NB4 (cell line): ENCODE data around the gene CNKSR3.
"Not testable (repeated sequence)": the region's sequence is repeated elsewhere in the genome, so short reads cannot be mapped to it uniquely, and the experiment has no call there.

Experiments used
- DNase-seq: peaks from one replicate; pipeline ENCODE4 v3.0.0; 2010; ENCODE audit warnings: low read depth
- H3K4me3 ChIP-seq: one replicate; pipeline ENCODE4 v1.5.1; 2011; ENCODE audit warnings: mild to moderate bottlenecking, low read depth, low read length, moderate library complexity
- CTCF ChIP-seq: IDR thresholded peaks from one replicate; pipeline ENCODE4 v1.5.1; 2012; ENCODE audit warnings: low read depth, low read length
- MAX ChIP-seq: IDR thresholded peaks from 2 replicates; pipeline ENCODE4 v1.6.1; 2011; ENCODE audit warnings: low read depth, low read length
- MYC ChIP-seq: IDR thresholded peaks from 2 replicates; pipeline ENCODE4 v1.6.1; 2011; ENCODE audit warnings: low read depth, low read length
- POLR2A ChIP-seq: IDR thresholded peaks from 2 replicates; pipeline ENCODE4 v1.6.1; 2011; ENCODE audit warnings: mild to moderate bottlenecking; ENCODE audit not compliant: insufficient read length; ENCODE audit errors: extremely low read depth

Gene CNKSR3

GRCh38 chr6:154515826-154516225 lies 5.3 kb upstream of the CNKSR3 start:
- TF ChIP-seq MAX (no peak), CTCF (no peak), MYC (no peak), POLR2A (no peak)
- H3K4me3 ChIP-seq = no peak overlapping the region
- DNase-seq = no peak

- DNase-seq, H3K4me3 ChIP-seq: not testable (repeated sequence)
Measured at GRCh38 chr6:154515076-154515475, 4.6 kb upstream of the CNKSR3 start.

DNA sequence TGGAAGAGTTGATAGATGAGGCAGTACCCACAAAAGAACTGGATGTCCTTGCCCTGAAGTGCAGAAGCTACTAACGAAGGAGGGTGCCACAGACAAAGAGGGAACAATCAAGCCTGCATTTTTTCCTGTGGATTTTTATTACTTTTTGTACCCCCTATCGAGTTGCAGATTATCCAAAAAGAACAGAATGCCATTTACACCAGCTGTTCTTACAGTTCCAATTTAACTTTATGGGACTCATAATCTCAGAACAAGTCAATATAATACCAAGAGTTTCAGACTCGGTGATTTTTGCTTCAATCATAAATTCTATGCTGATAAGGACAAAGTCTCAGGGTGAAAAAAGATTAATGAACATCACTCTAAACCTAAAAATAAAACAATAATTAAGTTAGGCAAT lies 4.0 kb upstream of the CNKSR3 start:
- no peak for DNase-seq
- H3K4me3 ChIP-seq = no peak overlapping the region
- TF ChIP-seq MYC = no peak
- TF ChIP-seq POLR2A = no peak
- TF ChIP-seq MAX = no peak
- no peak for TF ChIP-seq CTCF

- no peak for DNase-seq
- no peak for TF ChIP-seq POLR2A
- TF ChIP-seq MAX = no peak
- TF ChIP-seq MYC = no peak
- no peak for TF ChIP-seq CTCF
- no peak overlapping the region for H3K4me3 ChIP-seq
Measured at GRCh38 chr6:154513601-154514320, 3.3 kb upstream of the CNKSR3 start.

GRCh38 chr6:154512201-154512600 lies 1.7 kb upstream of the CNKSR3 start:
- no peak for DNase-seq
- no peak overlapping the region for H3K4me3 ChIP-seq
- no peak for TF ChIP-seq POLR2A
- no peak for TF ChIP-seq MYC
- TF ChIP-seq CTCF = no peak
- TF ChIP-seq MAX = no peak

- TF ChIP-seq MAX = no peak
- H3K4me3 ChIP-seq = no peak overlapping the region
- DNase-seq = no peak
Measured at GRCh38 chr6:154511791-154512190, 1.3 kb upstream of the CNKSR3 start.

DNA sequence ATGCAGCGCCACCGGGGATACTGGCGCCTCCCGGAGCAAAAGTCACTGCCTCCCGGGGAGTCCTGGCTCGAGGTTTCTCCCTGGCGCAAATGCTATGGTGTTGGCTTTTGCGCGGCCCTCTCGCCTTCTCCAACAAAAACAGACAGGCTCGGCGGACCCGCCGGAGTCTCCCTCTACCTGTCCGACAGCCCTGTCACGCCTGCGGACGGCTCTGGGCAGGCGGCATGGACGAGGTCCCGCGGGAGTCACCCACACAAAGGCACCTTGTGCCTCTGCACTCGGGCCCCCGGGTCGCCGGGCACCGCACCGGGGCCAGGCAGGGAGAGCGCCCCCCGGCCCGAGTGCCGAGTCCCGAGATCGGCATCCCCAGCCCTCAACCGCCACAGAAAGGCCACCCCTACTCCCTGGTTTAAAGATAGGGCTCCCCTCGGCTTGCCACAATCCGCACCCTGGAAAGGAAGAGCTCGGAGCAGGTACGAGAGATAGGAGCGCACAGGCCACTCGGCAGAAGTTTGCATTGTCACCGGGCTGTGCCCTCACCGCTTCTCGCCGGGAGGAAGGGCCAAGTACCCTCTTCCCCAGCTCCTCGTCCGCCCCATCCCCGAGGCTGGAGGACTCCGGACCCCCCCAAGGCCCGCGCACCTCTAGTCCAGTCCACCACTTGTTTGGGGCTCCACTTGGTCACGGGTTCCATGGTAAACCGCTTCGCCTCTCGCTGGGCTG lies 903 bp downstream of the CNKSR3 start:
- DNase-seq = no peak
- TF ChIP-seq POLR2A = no peak
- TF ChIP-seq CTCF = no peak
- TF ChIP-seq MYC = no peak
- TF ChIP-seq MAX = no peak
- peak overlapping the region; percentile 32 for H3K4me3 ChIP-seq
